Stimulated activated CD4-positive, alpha-beta T cell treated with anti-CD3 and anti-CD28 coated beads, TNF-alpha, amount 100 ng/mL, for 1 hour (primary cell): ENCODE measurements around the gene COL18A1.
A peak's percentile ranks its signal among the peaks of the same experiment; 100 is the strongest.

Experiments
- DNase-seq, 3 donors: peaks; one replicate each; pipeline ENCODE4 v3.0.0-alpha.2; 2020; ENCODE audit warnings: low read depth in 3 of 3, low spot score in 1 of 3

The COL18A1 gene

GRCh38 chr21:45466330-45467220 lies 61.6 kb downstream of the COL18A1 start:
- no peak for DNase-seq

GRCh38 chr21:45467221-45467779 lies 62.3 kb downstream of the COL18A1 start:
- DNase-seq, result no peak

- DNase-seq, result no peak
Measured at GRCh38 chr21:45468051-45468970, 63.3 kb downstream of the COL18A1 start.

GRCh38 chr21:45468971-45469272 lies 64.0 kb downstream of the COL18A1 start:
- DNase-seq, result no peak

GRCh38 chr21:45469273-45470086 lies 64.5 kb downstream of the COL18A1 start:
- no peak for DNase-seq

- DNase-seq, result no peak
Measured at GRCh38 chr21:45470087-45470515, 65.1 kb downstream of the COL18A1 start.

- DNase-seq, result peak in 2 of 3 donors; percentile 17 to 38
Measured at GRCh38 chr21:45470773-45471524, 66.0 kb downstream of the COL18A1 start.

- no peak for DNase-seq
Measured at GRCh38 chr21:45471525-45472221, 66.7 kb downstream of the COL18A1 start.

- no peak for DNase-seq
Measured at GRCh38 chr21:45472445-45473365, 67.7 kb downstream of the COL18A1 start.

- DNase-seq, result no peak
Measured at GRCh38 chr21:45473496-45474322, 68.7 kb downstream of the COL18A1 start.

- DNase-seq, result no peak
Measured at GRCh38 chr21:45474323-45474950, 69.5 kb downstream of the COL18A1 start.

GRCh38 chr21:45475004-45475685 lies 70.2 kb downstream of the COL18A1 start:
- no peak for DNase-seq

- no peak for DNase-seq
Measured at GRCh38 chr21:45475797-45476570, 71.0 kb downstream of the COL18A1 start.

- no peak for DNase-seq
Measured at GRCh38 chr21:45476582-45476981, 71.6 kb downstream of the COL18A1 start.

- no peak for DNase-seq
Measured at GRCh38 chr21:45477176-45478114, 72.5 kb downstream of the COL18A1 start.
